ENCODE data around the gene ANO4.

Gene ANO4

DNA sequence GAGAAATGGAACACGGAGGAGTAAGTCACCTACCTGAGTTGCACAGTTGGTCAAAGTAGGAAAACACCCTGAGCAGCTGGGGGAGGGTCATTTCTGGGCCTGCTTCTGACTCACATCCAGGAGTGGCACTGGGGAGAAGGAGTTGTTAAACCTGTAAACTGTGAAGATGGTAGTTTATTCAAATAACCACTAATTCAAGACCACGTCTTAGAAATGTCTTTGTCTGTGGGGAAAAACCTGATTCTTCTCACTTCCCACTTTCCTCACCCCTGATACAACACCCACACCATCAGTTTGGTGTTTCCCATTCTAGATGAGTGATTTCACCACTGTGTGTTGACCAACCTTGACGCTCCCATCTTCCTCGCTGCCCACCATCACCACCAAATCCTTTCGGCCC is 207.1 kb downstream of the ANO4 start:
- DNase-seq (ENCODE audit: low read depth), result no peak
- in situ Hi-C loops (cut with HindIII; ENCODE audit: low sequenced_read_pairs), result no loop called here
- TF ChIP-seq, protein P1, sequence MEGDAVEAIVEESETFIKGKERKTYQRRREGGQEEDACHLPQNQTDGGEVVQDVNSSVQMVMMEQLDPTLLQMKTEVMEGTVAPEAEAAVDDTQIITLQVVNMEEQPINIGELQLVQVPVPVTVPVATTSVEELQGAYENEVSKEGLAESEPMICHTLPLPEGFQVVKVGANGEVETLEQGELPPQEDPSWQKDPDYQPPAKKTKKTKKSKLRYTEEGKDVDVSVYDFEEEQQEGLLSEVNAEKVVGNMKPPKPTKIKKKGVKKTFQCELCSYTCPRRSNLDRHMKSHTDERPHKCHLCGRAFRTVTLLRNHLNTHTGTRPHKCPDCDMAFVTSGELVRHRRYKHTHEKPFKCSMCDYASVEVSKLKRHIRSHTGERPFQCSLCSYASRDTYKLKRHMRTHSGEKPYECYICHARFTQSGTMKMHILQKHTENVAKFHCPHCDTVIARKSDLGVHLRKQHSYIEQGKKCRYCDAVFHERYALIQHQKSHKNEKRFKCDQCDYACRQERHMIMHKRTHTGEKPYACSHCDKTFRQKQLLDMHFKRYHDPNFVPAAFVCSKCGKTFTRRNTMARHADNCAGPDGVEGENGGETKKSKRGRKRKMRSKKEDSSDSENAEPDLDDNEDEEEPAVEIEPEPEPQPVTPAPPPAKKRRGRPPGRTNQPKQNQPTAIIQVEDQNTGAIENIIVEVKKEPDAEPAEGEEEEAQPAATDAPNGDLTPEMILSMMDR (IDR thresholded peaks at IDR 0.05; ENCODE audit: low read depth, low read length, missing control alignments), result no peak
- H3K4me3 ChIP-seq (ENCODE audit: low read depth, low read length), result no peak overlapping the region

DNA sequence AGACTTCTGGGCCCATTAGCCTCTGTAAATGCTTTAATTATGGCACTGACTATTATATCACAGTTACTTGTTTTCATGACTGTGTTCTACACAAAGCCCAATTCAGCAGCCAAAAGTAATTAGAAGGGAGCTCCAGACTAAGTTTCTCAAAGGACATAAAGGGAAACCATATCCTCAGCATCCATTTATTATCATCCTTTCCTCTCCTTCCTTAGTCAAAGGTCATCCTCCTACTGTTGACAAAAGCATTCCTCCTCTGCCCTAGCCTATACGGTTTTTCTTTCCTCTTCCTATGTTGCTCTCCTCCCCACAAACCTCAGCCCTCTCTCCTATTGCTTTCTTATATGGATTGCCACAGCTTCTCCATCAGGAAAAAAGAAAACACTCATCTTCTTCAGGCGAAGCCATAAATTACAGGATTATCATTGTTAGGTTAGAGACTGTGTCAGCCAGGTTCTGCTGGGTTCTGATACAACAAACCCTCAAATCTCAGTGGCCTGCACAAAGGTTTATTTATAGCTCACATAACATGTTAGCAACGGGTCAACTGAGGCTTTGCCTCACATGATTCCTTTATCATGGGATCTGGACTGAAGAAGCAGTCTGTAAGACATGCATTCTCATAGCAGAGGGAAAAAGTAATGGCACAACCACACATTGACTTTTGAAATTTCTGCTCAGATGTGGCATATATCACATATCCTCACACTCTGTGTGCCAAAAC is 208.3 kb downstream of the ANO4 start:
- no peak overlapping the region for H3K4me3 ChIP-seq (ENCODE audit: low read depth, low read length)
- in situ Hi-C loops (cut with HindIII; ENCODE audit: low sequenced_read_pairs), result no loop called here
- no peak for DNase-seq (ENCODE audit: low read depth)
- TF ChIP-seq, protein P1 (IDR thresholded peaks at IDR 0.05; ENCODE audit: low read depth, low read length, missing control alignments), result no peak

DNA sequence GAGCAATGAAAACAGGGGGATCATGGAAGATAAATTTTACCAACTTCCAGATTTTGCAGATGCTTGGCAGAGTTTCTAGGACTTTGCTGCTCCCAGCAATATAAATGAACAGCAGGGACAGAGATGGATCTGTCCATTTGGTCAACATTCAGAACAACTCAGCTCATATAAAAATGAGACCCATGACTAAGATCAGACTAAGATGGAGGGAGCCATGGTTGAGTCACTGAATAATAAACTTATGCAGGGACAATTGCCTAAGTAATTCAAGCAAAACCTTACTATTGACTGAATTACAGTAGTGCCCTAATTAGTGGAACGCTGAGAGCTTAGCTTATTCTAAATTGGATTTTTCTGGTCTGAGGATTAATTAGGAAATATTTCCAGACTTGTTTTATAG is 210.3 kb downstream of the ANO4 start:
- DNase-seq (ENCODE audit: low read depth), result no peak
- H3K4me3 ChIP-seq (ENCODE audit: low read depth, low read length), result no peak overlapping the region
- in situ Hi-C loops (cut with HindIII; ENCODE audit: low sequenced_read_pairs), result no loop called here
- TF ChIP-seq, protein P1 (IDR thresholded peaks at IDR 0.05; ENCODE audit: low read depth, low read length, missing control alignments), result no peak

DNA sequence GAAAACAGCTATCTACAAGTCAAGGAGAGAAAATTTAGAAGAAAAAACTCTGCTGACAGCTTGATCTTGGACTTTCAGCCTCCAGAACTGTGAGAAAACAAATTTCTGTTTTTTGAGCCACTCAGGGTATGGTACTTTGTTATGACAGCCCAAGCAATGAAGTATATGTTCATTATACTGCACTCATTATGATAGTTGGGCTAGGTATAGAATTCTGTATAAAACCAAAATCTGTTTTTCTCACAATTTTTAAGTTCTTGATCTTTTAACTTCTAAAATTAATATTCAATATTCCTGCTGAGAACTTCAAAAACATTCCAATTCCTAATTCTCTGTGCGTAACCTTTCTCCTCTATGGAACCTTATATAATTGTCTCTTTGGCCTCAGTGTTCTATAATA is 214.7 kb downstream of the ANO4 start:
- TF ChIP-seq, protein P1 (IDR thresholded peaks at IDR 0.05; ENCODE audit: low read depth, low read length, missing control alignments), result no peak
- no peak for DNase-seq (ENCODE audit: low read depth)
- in situ Hi-C loops (cut with HindIII; ENCODE audit: low sequenced_read_pairs), result no loop called here

DNA sequence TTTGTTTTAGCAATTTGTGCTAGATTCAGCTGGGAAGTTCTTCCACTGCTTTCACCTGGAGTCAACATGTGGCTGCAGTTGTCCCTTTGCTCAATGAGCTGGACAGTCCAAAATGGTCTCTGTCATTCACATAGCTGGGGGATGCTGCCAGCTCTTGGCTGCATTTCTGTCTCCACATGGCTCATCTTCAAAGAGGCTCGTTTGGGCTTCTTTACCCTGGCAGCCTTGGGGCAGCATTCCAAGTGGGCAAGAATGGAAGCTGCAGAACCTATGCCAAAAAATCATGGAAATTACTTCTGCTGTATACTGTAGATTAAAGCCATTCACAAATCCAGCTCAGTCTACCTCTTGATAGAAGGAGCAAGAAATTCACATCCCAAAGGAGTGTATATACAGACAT is 216.3 kb downstream of the ANO4 start:
- in situ Hi-C loops (cut with HindIII; ENCODE audit: low sequenced_read_pairs), result no loop called here
- DNase-seq (ENCODE audit: low read depth), result no peak
- TF ChIP-seq, protein P1 (IDR thresholded peaks at IDR 0.05; ENCODE audit: low read depth, low read length, missing control alignments), result no peak
- no peak overlapping the region for H3K4me3 ChIP-seq (ENCODE audit: low read depth, low read length)

More for the DNA sequence above, 214.7 kb downstream of the ANO4 start:
- H3K4me3 ChIP-seq (ENCODE audit: low read depth, low read length), result no peak overlapping the region

DNA sequence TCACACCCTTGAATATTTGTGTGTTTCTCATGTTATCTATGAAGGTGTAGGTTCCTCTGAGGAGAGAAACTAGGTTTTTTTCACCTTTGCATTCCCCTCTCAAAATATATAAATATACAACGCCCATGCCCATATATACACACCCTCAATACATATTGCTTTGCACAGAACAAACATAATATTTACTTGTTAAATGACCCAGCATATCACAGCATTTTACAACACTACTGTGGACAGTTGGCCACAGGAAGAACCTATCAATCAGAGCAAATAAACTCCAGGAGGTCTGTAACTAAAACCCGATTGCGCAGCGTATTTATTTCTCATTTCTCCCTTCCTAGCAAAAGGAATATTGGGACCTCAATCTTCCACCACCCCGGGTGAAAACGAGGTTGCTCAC is 219.4 kb downstream of the ANO4 start:
- H3K4me3 ChIP-seq (ENCODE audit: low read depth, low read length), result no peak overlapping the region
- in situ Hi-C loops (cut with HindIII; ENCODE audit: low sequenced_read_pairs), result no loop called here
- TF ChIP-seq, protein P1 (IDR thresholded peaks at IDR 0.05; ENCODE audit: low read depth, low read length, missing control alignments), result no peak
- DNase-seq (ENCODE audit: low read depth), result no peak

Data from astrocyte of the cerebellum (primary cell).